Astrocyte of the cerebellum (primary cell): ENCODE measurements around the gene BTG4.

Source experiments
- DNase-seq: peaks from one replicate; pipeline ENCODE4 v3.0.0-alpha.2; 2011; ENCODE audit warnings: low read depth
- H3K4me3 ChIP-seq: 2 replicates; pipeline ENCODE4 v1.5.1; 2011; ENCODE audit warnings: mild to moderate bottlenecking, low read depth, low read length, moderate library complexity
- CTCF ChIP-seq: IDR thresholded peaks from 2 replicates; pipeline ENCODE4 v1.5.1; 2012; ENCODE audit warnings: low read length, low read depth, moderate library complexity, mild to moderate bottlenecking; ENCODE audit errors: missing control alignments
- in situ Hi-C: cut with HindIII; loops from 2 replicates; pipeline ENCODE4 v1.10.0; 2017; ENCODE audit warnings: low sequenced_read_pairs

BTG4 gene

GRCh38 chr11:111510311-111510710, 1.9 kb downstream of the BTG4 start:
- DNase-seq, result no peak
- in situ Hi-C loops, result no loop called here
- TF ChIP-seq CTCF, result no peak
- no peak overlapping the region for H3K4me3 ChIP-seq

- no peak for TF ChIP-seq CTCF
- DNase-seq, result no peak
- in situ Hi-C loops, result no loop called here
- no peak overlapping the region for H3K4me3 ChIP-seq
Observed at GRCh38 chr11:111502611-111503010, 9.6 kb downstream of the BTG4 start.

- in situ Hi-C loops, result no loop called here
- H3K4me3 ChIP-seq, result no peak overlapping the region
Observed at GRCh38 chr11:111500481-111500880, 11.7 kb downstream of the BTG4 start.

GRCh38 chr11:111499483-111499882, 12.7 kb downstream of the BTG4 start:
- H3K4me3 ChIP-seq, result no peak overlapping the region
- no peak for TF ChIP-seq CTCF
- DNase-seq, result no peak
- in situ Hi-C loops, result no loop called here

More at GRCh38 chr11:111500481-111500880, 11.7 kb downstream of the BTG4 start:
- TF ChIP-seq CTCF, result no peak
- DNase-seq, result no peak

GRCh38 chr11:111494040-111494439, 18.1 kb downstream of the BTG4 start:
- H3K4me3 ChIP-seq, result no peak overlapping the region
- TF ChIP-seq CTCF, result no peak
- DNase-seq, result no peak
- in situ Hi-C loops, result no loop called here

- no peak for TF ChIP-seq CTCF
- in situ Hi-C loops, result no loop called here
- no peak overlapping the region for H3K4me3 ChIP-seq
- no peak for DNase-seq
Observed at GRCh38 chr11:111490496-111490895, 21.7 kb downstream of the BTG4 start.

GRCh38 chr11:111483431-111483830, 28.8 kb downstream of the BTG4 start:
- TF ChIP-seq CTCF, result no peak
- in situ Hi-C loops, result no loop called here
- DNase-seq, result no peak
- no peak overlapping the region for H3K4me3 ChIP-seq
